ENCODE measurements around the gene HOXB4.

HOXB4 gene

DNA sequence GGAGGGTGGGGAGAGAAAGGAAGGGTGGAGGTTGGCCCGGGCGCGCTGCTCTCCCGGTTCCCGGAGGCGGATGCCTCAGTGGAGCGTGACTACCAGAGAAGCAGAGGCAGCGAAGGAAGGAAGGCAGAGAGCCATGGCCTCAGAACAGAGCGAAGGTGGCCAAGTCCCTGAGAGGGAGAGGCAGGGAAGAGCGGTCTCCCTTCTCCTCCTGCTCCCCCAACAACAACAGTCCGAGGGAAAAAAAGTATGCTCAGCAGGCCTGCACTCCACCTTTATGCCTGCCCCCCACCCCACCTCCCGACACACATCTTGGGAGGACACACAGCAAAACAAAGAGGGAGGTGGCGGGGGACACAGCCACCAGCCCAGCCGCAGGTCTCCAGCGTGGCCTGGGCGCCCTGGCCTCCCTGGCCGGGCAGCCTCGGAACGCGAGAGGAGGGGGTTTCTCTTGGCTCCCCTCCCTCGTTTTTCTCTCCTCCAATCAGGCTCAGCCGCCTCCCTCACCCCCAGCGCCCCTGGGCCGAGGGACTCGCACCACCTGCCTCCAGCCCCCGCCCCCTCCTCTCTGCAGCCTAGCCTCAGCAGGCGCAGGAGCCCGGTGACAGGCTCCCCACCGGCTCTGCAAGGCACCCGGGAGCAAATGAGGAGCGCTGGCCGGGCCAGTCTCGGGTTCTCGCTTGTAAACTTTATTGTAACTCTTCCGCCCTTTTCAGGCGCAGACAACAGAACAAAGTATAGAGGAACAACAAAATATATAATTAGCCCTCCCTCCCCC lies 33.7 kb upstream of the HOXB4 start:
- Mint-ChIP-seq H3K9me3 (no peaks in the 10 kb centered on the region), H3K27ac (ENCODE audit: low read depth) (peak overlapping the region; percentile 42)

DNA sequence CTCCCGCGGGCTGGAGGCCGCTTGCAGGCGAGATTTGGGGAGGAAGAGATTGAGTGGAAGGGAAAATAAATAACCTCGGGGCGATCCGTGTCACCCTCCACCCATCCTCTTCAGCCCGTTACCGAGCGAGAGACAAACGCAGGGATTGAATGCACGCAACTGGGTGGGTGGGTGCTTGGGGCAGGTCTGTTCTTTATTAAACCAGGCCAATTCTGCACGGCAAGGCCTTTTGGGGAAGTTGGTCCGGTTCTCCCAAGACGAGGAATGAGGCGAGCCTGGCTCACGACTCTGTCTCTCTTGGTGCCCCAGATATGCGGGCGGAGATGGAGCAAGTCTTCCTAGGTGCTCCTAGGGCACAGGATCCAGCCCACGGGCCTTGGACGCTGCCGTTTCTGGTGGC lies 33.1 kb upstream of the HOXB4 start:
- H3K4me1 Mint-ChIP-seq, result peaks cover 46% of the 10 kb centered on the region
- no peak for ATAC-seq (replicated peaks; ENCODE audit: extremely low read depth, poor library complexity, severe bottlenecking)
- peak overlapping the region; percentile 93 for H3K4me3 Mint-ChIP-seq
- peak overlapping the region; percentile 42 for H3K27ac Mint-ChIP-seq (ENCODE audit: low read depth)
- no peak for DNase-seq (ENCODE audit: low spot score in 2 of 2)
- peaks cover 25% of the 10 kb centered on the region for H3K36me3 Mint-ChIP-seq (ENCODE audit: insufficient read depth)
- H3K9me3 Mint-ChIP-seq, result no peaks in the 10 kb centered on the region
- H3K27me3 Mint-ChIP-seq, result peaks cover 84% of the 10 kb centered on the region

More for the DNA sequence above, 33.7 kb upstream of the HOXB4 start:
- ATAC-seq (replicated peaks; ENCODE audit: extremely low read depth, poor library complexity, severe bottlenecking), result no peak
- no peak for DNase-seq (ENCODE audit: low spot score in 2 of 2)
- Mint-ChIP-seq H3K27me3 (peaks cover 84% of the 10 kb centered on the region), H3K4me1 (peaks cover 49% of the 10 kb centered on the region), H3K4me3 (peak overlapping the region; percentile 93), H3K36me3 (ENCODE audit: insufficient read depth) (peaks cover 29% of the 10 kb centered on the region)

DNA sequence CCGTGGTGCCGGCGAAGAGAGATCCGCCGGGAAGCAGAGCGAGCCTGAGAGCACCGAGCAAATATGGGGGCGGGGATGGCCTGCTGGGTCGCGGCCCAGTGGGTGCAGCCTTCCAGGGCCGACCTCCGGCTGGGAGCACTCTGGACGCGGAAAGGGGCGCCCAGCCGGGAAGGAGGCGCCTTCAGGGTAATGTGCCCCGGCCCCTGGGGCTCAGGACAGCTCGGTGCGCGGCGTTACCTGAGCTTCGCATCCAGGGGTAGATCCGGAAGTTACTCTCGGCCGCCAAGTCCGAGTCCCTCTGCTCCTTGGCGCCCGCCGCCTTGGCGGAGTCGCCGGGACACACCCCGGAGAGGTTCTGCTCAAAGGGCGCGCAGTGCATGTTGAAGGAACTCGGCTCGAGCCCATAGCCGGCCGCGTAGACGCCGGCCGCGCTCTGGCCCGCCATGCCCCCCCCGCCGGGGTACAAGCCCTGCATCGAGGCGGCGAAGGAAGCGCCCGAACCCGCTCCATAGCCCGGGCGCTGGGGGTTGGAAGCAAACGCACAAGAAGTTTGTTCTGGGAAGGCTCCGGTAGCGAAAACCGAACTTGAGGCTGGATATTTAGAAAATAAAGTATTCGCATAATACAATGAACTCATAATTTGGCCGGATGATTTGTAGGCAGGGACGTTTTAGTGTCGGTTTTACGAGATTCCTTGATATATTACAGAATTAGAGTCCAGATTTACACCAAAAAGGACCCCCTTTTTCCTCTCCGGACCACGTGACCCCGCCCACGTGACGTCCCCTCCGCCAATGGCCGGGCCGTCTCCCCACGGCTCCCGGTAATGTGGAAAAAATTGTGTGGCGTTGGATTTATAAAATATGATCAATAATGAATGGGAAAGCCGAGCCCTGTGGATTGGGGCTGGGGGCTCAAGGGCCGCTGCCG lies 32.4 kb upstream of the HOXB4 start, which contains the start of gene HOXB7:
Gene HOXB7, minus strand, starts transcription at position 736 of the 930 bp plus-strand sequence. Its CDS starts 99 bp downstream, at position 637.
- peaks cover 46% of the 10 kb centered on the region for H3K4me1 Mint-ChIP-seq
- peaks cover 84% of the 10 kb centered on the region for H3K27me3 Mint-ChIP-seq
- H3K27ac Mint-ChIP-seq (ENCODE audit: low read depth), result peak within 1 kb of the TSS; percentile 42
- peaks cover 20% of the 10 kb centered on the region for H3K36me3 Mint-ChIP-seq (ENCODE audit: insufficient read depth)
- DNase-seq (ENCODE audit: low spot score in 2 of 2), result no peak
- H3K4me3 Mint-ChIP-seq, result peak within 1 kb of the TSS; percentile 93
- peak; percentile 3 for ATAC-seq (replicated peaks; ENCODE audit: extremely low read depth, poor library complexity, severe bottlenecking)
- no peaks in the 10 kb centered on the region for H3K9me3 Mint-ChIP-seq

DNA sequence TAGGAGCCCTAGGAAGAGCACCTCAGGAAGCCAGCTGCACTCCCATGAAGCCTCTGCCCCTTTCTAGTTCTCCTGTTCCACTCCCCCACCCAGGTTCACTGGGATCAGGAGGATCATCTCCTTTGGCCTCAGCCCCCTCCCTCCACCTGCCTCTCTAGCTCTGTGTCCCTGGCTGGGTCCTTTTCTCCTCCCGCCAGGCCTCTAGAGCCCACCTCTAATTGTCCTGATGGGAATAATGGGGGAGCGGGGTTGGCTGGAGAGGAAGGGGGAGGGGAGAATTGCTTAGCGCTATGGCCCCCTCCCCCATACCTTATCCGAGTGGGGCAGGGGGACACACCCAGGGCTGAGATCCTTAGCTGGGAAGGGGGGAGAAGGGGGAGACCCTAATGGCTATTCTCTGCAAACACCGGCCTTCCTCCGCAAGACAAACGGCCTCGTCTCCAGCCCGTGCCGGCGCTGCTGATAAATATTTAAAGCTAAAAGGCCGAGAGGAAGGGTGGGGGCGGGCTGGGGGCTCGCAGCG lies 31.7 kb upstream of the HOXB4 start:
- H3K9me3 Mint-ChIP-seq, result no peaks in the 10 kb centered on the region
- peak overlapping the region; percentile 93 for H3K4me3 Mint-ChIP-seq
- no peak overlapping the region for H3K27ac Mint-ChIP-seq (ENCODE audit: low read depth)
- H3K36me3 Mint-ChIP-seq (ENCODE audit: insufficient read depth), result peaks cover 14% of the 10 kb centered on the region
- ATAC-seq (replicated peaks; ENCODE audit: extremely low read depth, poor library complexity, severe bottlenecking), result no peak
- H3K4me1 Mint-ChIP-seq, result peaks cover 43% of the 10 kb centered on the region
- no peak for DNase-seq (ENCODE audit: low spot score in 2 of 2)
- H3K27me3 Mint-ChIP-seq, result peaks cover 84% of the 10 kb centered on the region

DNA sequence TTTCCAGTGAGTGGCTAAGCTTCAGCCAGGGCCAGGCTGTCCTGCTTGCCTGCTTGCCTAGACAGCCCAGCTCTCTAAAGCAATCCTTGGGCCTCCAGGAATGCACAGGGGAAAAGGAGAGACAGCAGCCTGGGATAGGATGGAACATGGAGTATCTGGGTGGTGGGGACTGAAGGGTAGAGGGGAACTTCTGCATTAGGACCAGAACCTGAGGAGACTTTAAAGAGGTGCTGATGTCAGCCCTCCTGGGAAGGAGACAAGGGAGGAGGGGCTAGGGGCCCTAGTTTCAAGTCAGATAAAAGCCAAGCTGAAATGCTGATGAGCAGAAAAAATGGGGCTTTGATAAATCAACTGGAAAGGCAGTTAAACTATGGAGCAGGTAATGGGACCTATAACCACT lies 30.9 kb upstream of the HOXB4 start:
- ATAC-seq (replicated peaks; ENCODE audit: extremely low read depth, poor library complexity, severe bottlenecking) (no peak), DNase-seq (ENCODE audit: low spot score in 2 of 2) (no peak)
- H3K27ac Mint-ChIP-seq (ENCODE audit: low read depth), result no peak overlapping the region
- peaks cover 84% of the 10 kb centered on the region for H3K27me3 Mint-ChIP-seq
- H3K36me3 Mint-ChIP-seq (ENCODE audit: insufficient read depth), result peaks cover 12% of the 10 kb centered on the region
- H3K4me3 Mint-ChIP-seq, result peak overlapping the region; percentile 93
- peaks cover 36% of the 10 kb centered on the region for H3K4me1 Mint-ChIP-seq
- H3K9me3 Mint-ChIP-seq, result no peaks in the 10 kb centered on the region

DNA sequence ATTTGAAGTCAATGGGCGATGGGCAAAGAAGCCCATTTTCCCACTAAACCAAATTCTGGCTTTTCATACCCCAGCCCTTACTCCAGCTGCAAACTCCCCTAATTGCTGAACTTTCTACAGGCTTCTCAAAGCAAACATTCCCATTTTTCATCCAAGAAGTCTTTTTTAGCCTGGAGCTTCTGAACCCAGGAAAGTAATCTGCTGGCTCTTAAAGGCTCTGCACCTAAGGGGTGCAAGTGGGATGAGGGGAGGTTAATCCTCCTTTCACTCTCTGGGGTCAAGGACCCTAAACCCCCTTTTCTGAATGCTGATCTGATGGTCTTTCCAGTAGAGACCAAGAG lies 30.3 kb upstream of the HOXB4 start:
- ATAC-seq (replicated peaks; ENCODE audit: extremely low read depth, poor library complexity, severe bottlenecking), result no peak
- peaks cover 84% of the 10 kb centered on the region for H3K27me3 Mint-ChIP-seq
- H3K4me3 Mint-ChIP-seq, result peak overlapping the region; percentile 93
- no peaks in the 10 kb centered on the region for H3K9me3 Mint-ChIP-seq
- H3K4me1 Mint-ChIP-seq, result peaks cover 31% of the 10 kb centered on the region
- H3K36me3 Mint-ChIP-seq (ENCODE audit: insufficient read depth), result peaks cover 7% of the 10 kb centered on the region
- DNase-seq (ENCODE audit: low spot score in 2 of 2), result no peak
- no peak overlapping the region for H3K27ac Mint-ChIP-seq (ENCODE audit: low read depth)

DNA sequence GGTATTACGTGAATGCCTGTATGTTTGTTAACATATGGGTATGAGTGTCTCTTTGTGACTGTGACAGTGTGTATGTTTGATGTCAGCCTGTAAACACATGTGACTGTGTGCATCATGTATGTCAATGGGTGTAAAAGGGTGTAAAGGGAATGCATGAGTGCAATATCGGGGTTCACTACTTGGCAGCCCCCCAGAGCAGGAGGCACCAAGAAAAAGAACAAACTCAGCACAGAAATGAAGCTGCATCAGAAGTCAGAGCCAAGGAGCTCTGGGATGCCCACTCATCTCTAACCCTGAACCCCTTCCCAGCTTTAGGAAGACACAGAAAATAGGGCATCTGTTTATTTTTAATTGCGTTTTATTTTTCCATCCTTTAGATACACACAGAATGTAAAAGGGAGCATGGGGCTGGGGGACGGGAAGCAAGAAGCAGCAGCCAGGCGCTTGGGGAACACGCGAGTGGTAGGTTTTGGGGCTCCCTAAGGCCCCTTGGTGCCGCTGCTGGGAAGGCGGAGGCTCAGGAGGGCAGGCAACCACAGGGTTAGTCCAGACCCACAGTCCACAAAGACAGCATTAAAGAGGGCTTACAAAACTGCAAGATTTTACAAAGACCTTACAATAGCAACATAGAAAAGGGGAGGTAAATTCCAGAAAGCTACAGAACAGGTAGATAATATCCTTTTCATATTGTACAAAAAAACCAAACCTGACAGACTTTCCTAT lies 28.9 kb upstream of the HOXB4 start:
- Mint-ChIP-seq H3K4me3 (no peak overlapping the region), H3K27me3 (peaks cover 84% of the 10 kb centered on the region), H3K9me3 (no peaks in the 10 kb centered on the region), H3K27ac (ENCODE audit: low read depth) (no peak overlapping the region), H3K36me3 (ENCODE audit: insufficient read depth) (peaks cover 9% of the 10 kb centered on the region), H3K4me1 (peaks cover 23% of the 10 kb centered on the region)
- ATAC-seq (replicated peaks; ENCODE audit: extremely low read depth, poor library complexity, severe bottlenecking) (no peak), DNase-seq (ENCODE audit: low spot score in 2 of 2) (no peak)

DNA sequence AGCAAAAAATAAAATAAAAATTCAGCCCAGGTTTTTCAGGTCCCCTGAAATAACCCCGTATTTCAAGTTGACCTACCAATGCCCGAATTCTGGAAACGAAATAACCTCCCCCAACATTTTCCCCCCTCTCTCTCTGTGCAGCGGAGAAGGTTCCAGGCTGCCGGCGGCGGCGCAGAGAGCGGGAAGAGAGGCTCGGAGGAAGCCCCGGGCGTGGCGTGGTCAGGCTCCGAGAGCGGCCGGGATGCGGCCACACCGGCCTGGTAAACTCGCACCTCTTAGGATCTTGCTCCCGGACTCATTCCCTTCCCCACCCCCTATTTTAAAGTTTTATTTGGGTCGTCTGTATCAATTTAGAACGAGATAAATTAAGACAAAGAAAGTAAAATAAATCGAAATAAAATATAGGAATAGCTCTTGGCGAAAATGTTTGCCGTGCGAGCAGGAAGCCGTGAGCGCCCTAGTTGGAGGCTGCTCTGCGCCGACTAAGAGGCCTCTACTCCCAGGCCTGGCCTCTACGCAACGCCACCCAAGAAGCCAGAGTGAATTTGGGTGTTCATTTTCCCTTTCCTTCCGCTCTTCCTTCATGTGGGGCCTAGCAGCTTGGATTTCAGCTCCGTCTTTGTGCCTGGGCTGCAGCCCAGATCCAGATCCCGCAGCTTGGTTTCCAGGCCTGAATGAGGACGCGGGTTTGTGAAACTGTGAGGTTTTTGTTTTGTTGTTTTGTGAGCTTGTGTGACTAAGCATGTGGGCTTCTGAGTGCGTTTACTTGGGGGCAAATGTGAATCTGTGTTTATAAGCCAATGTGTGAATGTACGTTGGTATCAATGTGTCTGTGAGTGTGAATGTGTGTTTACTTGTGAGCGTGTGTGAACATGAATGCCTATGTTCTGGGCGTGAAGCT lies 28.1 kb upstream of the HOXB4 start:
- Mint-ChIP-seq H3K36me3 (ENCODE audit: insufficient read depth) (peaks cover 11% of the 10 kb centered on the region), H3K9me3 (no peaks in the 10 kb centered on the region), H3K27ac (ENCODE audit: low read depth) (no peak overlapping the region), H3K4me3 (no peak overlapping the region), H3K4me1 (peaks cover 22% of the 10 kb centered on the region), H3K27me3 (peaks cover 84% of the 10 kb centered on the region)
- ATAC-seq (replicated peaks; ENCODE audit: extremely low read depth, poor library complexity, severe bottlenecking) (no peak), DNase-seq (ENCODE audit: low spot score in 2 of 2) (no peak)

DNA sequence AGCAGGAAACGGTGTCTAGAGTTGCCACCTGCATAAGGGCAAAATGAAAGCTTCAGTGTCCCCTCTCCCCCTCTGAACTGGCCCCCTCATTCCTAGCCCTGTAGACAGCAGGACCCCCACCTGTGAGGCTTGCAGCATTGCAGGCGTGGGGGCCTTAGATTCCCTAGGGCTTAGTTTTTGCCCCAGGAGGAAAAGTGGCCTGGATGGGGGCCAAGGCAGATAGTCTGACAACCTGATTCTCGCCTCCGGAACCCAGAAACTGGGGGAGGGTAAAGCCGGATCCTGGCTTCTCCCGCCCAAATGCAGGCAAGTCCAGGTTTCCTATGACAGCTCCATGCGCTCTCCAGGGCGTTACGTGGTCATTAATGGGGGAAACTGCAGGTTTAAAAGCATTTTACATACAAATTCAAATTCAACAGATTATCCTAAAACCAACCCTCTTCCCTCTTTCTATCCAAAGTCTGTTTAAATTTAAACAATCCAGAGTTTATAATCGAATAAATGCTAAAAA lies 27.3 kb upstream of the HOXB4 start:
- H3K4me3 Mint-ChIP-seq, result no peak overlapping the region

DNA sequence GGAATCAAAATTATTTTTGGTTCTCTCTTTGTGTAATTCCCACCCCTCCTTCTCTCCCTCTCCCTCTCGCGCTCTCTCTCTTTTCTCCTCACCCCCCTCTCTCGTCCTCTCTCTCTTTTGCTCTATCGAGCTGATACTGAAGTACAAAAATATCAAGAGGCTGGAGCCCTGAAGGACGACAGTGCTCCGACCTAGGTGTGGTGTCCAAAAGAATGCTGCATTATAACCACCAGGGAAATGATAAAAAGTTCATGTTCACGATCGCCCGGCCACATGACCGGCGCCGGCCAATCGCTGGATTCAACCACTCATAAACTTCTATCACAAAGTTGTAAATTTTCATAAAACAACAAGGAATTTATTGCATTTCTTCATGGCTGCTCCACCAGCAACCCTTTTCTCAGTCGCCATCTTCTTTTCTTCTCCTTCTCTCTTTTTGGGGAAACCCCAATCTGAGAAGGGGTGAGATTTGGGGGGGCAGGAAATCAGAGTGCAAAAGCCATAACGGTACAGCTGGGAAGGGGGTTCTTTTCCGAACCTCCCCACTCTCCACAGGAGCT lies 26.7 kb upstream of the HOXB4 start, which contains the start of gene HOXB6:
Gene HOXB6, minus strand, starts transcription at position 217 of the 560 bp plus-strand sequence. CDS start 6,836 bp downstream, outside the sequence.
- peaks cover 15% of the 10 kb centered on the region for H3K4me1 Mint-ChIP-seq
- no peak within 1 kb of the TSS for H3K27ac Mint-ChIP-seq (ENCODE audit: low read depth)
- H3K4me3 Mint-ChIP-seq, result peak within 1 kb of the TSS; percentile 34
- H3K36me3 Mint-ChIP-seq (ENCODE audit: insufficient read depth), result peaks cover 5% of the 10 kb centered on the region
- DNase-seq (ENCODE audit: low spot score in 2 of 2), result no peak
- ATAC-seq (replicated peaks; ENCODE audit: extremely low read depth, poor library complexity, severe bottlenecking), result no peak
- no peaks in the 10 kb centered on the region for H3K9me3 Mint-ChIP-seq
- H3K27me3 Mint-ChIP-seq, result peaks cover 94% of the 10 kb centered on the region

More for the DNA sequence above, 27.3 kb upstream of the HOXB4 start:
- peaks cover 6% of the 10 kb centered on the region for H3K36me3 Mint-ChIP-seq (ENCODE audit: insufficient read depth)
- peaks cover 88% of the 10 kb centered on the region for H3K27me3 Mint-ChIP-seq
- ATAC-seq (replicated peaks; ENCODE audit: extremely low read depth, poor library complexity, severe bottlenecking), result no peak
- peaks cover 15% of the 10 kb centered on the region for H3K4me1 Mint-ChIP-seq
- no peak overlapping the region for H3K27ac Mint-ChIP-seq (ENCODE audit: low read depth)
- no peaks in the 10 kb centered on the region for H3K9me3 Mint-ChIP-seq
- DNase-seq (ENCODE audit: low spot score in 2 of 2), result no peak

All from central memory CD8-positive, alpha-beta T cell (primary cell).